Panc1 (cell line): ENCODE data around the gene TBC1D21. TPM values are rescaled to one million over a fixed set of nuclear protein-coding genes. Genes with fewer than 3 reads are reported as not detected.

Experiments
- ATAC-seq: fragments of 200-7000 bp; cut with Tn5 transposase; 2 replicates; pipeline ENCODE4 v1.9.1; 2020; ENCODE audit warnings: mild to moderate bottlenecking, moderate library complexity
- BruUV-seq: library from RNA; stranded (reverse); fragments of 400-500 nt; replicated peaks from 2 replicates; lab custom pipeline; 2021; lab: Mats Ljungman, UMichigan
- CTCF ChIA-PET: fragments of 300-600 bp; sonication (Branson Sonifier 250); formaldehyde crosslinking; loops from one replicate; lab custom pipeline; 2022; ENCODE audit warnings: antibody characterized with exemption; lab: Charles Lee
- POLR2A ChIA-PET: fragments of 300-600 bp; sonication (Branson Sonifier 250); formaldehyde crosslinking; loops from one replicate; lab custom pipeline; 2022; ENCODE audit warnings: antibody characterized with exemption; lab: Charles Lee
- DNase-seq: peaks from one replicate; pipeline ENCODE4 v3.0.0-alpha.2; 2010; ENCODE audit warnings: low read depth, low spot score
- H3K27ac ChIP-seq: 2 replicates; pipeline ENCODE4 v1.5.1; 2011; ENCODE audit warnings: mild to moderate bottlenecking, low read length, inconsistent platforms
- H3K27me3 ChIP-seq: fragments of 200-500 bp; sonication (Bioruptor generic); 2 replicates; pipeline ENCODE4 v1.6.0; 2014; ENCODE audit warnings: low read length, inconsistent platforms; ENCODE audit not compliant: control insufficient read depth, insufficient read depth
- H3K36me3 ChIP-seq: fragments of 200-500 bp; sonication (Bioruptor generic); 2 replicates; pipeline ENCODE4 v1.5.1; 2014; ENCODE audit warnings: inconsistent platforms, mild to moderate bottlenecking, low read length, moderate library complexity; ENCODE audit not compliant: control insufficient read depth, insufficient read depth
- H3K4me1 ChIP-seq: 2 replicates; pipeline ENCODE4 v1.5.1; 2011; ENCODE audit warnings: inconsistent platforms, mild to moderate bottlenecking, low read length, moderate library complexity; ENCODE audit not compliant: control insufficient read depth, insufficient read depth
- H3K4me3 ChIP-seq, 2 experiments: 2 replicates each; pipeline ENCODE4 v1.5.1; 2011 to 2012; ENCODE audit warnings: low read depth in 2 of 2, low read length in 2 of 2, mild to moderate bottlenecking in 2 of 2, inconsistent platforms in 1 of 2, moderate library complexity in 1 of 2
- H3K9me3 ChIP-seq: fragments of 200-500 bp; sonication (Bioruptor generic); 2 replicates; pipeline ENCODE4 v1.5.1; 2014; ENCODE audit warnings: low read depth, mild to moderate bottlenecking, inconsistent platforms, low read length, moderate library complexity; ENCODE audit not compliant: control insufficient read depth, insufficient read depth
- POLR2AphosphoS5 ChIP-seq: IDR thresholded peaks from 2 replicates; pipeline ENCODE4 v1.6.1; 2012; ENCODE audit warnings: mild to moderate bottlenecking, low read depth, low read length, moderate library complexity
- SIN3A ChIP-seq: IDR thresholded peaks from 2 replicates; pipeline ENCODE4 v1.6.1; 2012; ENCODE audit warnings: low read depth, mild to moderate bottlenecking, low read length, moderate library complexity, borderline replicate concordance; ENCODE audit not compliant: insufficient read depth
- TCF7L2 ChIP-seq: IDR thresholded peaks from 2 replicates; pipeline ENCODE4 v1.6.1; 2011; ENCODE audit warnings: mild to moderate bottlenecking, low read depth, low read length, inconsistent platforms
- in situ Hi-C: cut with HindIII; loops from 2 replicates; pipeline ENCODE4 v1.10.0; 2016; ENCODE audit warnings: low sequenced_read_pairs, low pct_unique_long_range_greater_than_20kb
- intact Hi-C: fragments of 100-400 bp; cut with micrococcal nuclease; formaldehyde crosslinking; loops from one replicate; pipeline ENCODE4 v1.10.0; 2022; ENCODE audit not compliant: unreplicated experiment
- total RNA-seq: library from RNA; stranded (reverse); gene quantifications from one replicate; pipeline ENCODE4 v1.2.1, GENCODE V29; 2021; ENCODE audit not compliant: unreplicated experiment
- TF ChIP-seq, protein P1 (sequence below), 2 experiments: IDR thresholded peaks; 2 replicates each; pipeline ENCODE4 v1.6.1; 2011 to 2012; ENCODE audit warnings: low read depth in 2 of 2, control low read depth in 1 of 2, low read length in 1 of 2, mild to moderate bottlenecking in 1 of 2, moderate library complexity in 1 of 2; ENCODE audit not compliant: insufficient read depth in 1 of 2
- TF ChIP-seq, protein P2 (sequence below): fragments of 450-650 bp; IDR thresholded peaks from 2 replicates; pipeline ENCODE4 v1.5.1; 2017; ENCODE audit warnings: mild to moderate bottlenecking

The TBC1D21 gene
- total RNA-seq, 1 experiment from 2014 or later, result not detected

DNA sequence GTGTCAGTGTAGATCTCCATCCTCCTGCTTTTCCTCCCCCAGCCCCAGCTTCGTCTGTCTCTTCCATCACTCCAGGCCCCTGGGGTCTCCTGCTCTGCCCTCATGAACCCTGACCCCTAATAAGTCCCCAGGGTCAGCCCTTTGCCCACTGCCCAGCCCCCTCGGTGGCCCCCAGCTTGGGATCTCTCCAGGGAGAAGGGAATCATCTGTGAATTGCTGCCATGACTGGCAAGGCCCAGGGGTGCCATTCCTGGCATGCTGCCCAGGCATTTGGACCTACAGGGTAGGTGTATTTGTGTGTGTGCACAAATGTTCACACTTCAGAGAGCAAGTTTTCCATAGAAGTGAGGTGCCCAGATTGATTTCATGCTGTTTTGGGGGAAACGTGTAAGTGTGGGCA lies 5.9 kb upstream of the TBC1D21 start:
- Histone ChIP-seq H3K4me1 (no peaks in the 10 kb centered on the region), H3K36me3 (no peaks in the 10 kb centered on the region), H3K9me3 (no peaks in the 10 kb centered on the region), H3K27me3 (peaks cover 43% of the 10 kb centered on the region), H3K4me3 (no peak overlapping the region), H3K27ac (no peak overlapping the region)
- intact Hi-C loops, result no loop called here
- no peak for DNase-seq
- in situ Hi-C loops, result no loop called here
- POLR2A ChIA-PET, result no interaction called here
- CTCF ChIA-PET, result no interaction called here
- ATAC-seq, result no peak
- TF ChIP-seq POLR2AphosphoS5, result no peak
- TF ChIP-seq, protein P1, sequence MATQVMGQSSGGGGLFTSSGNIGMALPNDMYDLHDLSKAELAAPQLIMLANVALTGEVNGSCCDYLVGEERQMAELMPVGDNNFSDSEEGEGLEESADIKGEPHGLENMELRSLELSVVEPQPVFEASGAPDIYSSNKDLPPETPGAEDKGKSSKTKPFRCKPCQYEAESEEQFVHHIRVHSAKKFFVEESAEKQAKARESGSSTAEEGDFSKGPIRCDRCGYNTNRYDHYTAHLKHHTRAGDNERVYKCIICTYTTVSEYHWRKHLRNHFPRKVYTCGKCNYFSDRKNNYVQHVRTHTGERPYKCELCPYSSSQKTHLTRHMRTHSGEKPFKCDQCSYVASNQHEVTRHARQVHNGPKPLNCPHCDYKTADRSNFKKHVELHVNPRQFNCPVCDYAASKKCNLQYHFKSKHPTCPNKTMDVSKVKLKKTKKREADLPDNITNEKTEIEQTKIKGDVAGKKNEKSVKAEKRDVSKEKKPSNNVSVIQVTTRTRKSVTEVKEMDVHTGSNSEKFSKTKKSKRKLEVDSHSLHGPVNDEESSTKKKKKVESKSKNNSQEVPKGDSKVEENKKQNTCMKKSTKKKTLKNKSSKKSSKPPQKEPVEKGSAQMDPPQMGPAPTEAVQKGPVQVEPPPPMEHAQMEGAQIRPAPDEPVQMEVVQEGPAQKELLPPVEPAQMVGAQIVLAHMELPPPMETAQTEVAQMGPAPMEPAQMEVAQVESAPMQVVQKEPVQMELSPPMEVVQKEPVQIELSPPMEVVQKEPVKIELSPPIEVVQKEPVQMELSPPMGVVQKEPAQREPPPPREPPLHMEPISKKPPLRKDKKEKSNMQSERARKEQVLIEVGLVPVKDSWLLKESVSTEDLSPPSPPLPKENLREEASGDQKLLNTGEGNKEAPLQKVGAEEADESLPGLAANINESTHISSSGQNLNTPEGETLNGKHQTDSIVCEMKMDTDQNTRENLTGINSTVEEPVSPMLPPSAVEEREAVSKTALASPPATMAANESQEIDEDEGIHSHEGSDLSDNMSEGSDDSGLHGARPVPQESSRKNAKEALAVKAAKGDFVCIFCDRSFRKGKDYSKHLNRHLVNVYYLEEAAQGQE (IDR thresholded peaks at IDR 0.05; ENCODE audit: insufficient read depth in 1 of 2, low read depth in 2 of 2, low read length in 1 of 2), result no peak
- TF ChIP-seq SIN3A, result no peak
- TF ChIP-seq, protein P2, sequence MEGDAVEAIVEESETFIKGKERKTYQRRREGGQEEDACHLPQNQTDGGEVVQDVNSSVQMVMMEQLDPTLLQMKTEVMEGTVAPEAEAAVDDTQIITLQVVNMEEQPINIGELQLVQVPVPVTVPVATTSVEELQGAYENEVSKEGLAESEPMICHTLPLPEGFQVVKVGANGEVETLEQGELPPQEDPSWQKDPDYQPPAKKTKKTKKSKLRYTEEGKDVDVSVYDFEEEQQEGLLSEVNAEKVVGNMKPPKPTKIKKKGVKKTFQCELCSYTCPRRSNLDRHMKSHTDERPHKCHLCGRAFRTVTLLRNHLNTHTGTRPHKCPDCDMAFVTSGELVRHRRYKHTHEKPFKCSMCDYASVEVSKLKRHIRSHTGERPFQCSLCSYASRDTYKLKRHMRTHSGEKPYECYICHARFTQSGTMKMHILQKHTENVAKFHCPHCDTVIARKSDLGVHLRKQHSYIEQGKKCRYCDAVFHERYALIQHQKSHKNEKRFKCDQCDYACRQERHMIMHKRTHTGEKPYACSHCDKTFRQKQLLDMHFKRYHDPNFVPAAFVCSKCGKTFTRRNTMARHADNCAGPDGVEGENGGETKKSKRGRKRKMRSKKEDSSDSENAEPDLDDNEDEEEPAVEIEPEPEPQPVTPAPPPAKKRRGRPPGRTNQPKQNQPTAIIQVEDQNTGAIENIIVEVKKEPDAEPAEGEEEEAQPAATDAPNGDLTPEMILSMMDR, result no peak
- TF ChIP-seq TCF7L2, result no peak
- BruUV-seq, result no TSS peak

DNA sequence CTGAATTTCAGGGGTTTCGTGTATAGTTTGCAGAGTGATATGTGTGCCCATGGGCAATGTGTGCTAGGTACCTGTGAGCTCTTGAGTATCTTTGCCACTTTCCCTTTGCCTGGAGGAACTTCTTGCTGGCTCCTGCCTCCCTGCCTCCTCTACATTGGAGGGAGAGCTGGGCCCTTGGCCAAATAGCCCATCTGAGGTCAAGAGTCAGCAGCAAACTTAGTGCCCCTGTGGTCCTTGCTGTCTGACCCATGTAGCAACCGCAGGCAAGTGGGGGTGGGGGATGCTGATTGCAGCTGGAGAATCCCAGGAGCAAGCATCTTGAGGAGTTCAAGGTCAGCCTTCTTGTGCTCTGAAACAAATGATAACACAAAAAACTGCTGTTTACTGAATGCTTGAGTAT lies 5.4 kb upstream of the TBC1D21 start:
- TF ChIP-seq POLR2AphosphoS5, result no peak
- TF ChIP-seq, protein P2, result no peak
- TF ChIP-seq TCF7L2, result no peak
- TF ChIP-seq, protein P1 (IDR thresholded peaks at IDR 0.05; ENCODE audit: insufficient read depth in 1 of 2, low read depth in 2 of 2, low read length in 1 of 2), result no peak
- no peak for TF ChIP-seq SIN3A
- Histone ChIP-seq H3K4me1 (no peaks in the 10 kb centered on the region), H3K9me3 (no peaks in the 10 kb centered on the region), H3K36me3 (no peaks in the 10 kb centered on the region), H3K27ac (no peak overlapping the region), H3K4me3 (no peak overlapping the region), H3K27me3 (peaks cover 43% of the 10 kb centered on the region)
- CTCF ChIA-PET, result no interaction called here
- intact Hi-C loops, result no loop called here
- no TSS peak for BruUV-seq
- ATAC-seq (no peak), DNase-seq (no peak)
- POLR2A ChIA-PET, result no interaction called here
- in situ Hi-C loops, result no loop called here
